Measurements from ENCODE around the gene FILIP1L.
A peak's percentile ranks its signal among the peaks of the same experiment; 100 is the strongest.

FILIP1L gene

DNA sequence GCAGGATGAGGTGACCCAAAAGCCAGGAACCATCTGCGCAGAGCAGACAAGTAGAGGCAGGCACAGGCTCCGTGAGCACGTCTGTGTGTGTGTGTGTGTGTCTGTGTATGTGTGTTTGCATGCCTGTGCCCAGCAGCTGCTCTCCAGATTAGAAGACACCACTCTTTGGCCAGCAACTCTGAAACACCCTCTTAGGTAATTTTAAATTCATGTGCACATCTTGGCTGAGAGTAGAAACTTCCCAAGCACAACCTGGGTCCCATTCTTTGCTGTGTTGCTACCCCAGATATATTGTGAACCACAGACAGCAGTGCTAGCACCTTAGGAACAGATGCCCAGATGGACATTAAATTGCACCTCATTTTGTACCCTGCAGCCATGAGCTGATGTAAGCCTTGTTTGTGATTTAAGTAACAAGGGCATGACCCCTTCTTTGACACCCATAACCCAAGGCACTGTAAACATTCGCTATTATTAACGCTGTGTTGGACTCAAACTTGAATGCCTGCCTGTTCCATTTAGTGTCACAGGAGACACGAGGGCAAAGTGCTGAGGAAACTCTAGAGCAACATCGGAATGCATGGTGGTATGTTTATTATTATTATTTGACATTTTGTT, at the start of gene FILIP1L:
FILIP1L (minus strand) TSS at position 89 of the 618 bp plus-strand sequence.
- Histone ChIP-seq H3K4me1 (ENCODE audit: insufficient read depth, poor library complexity, severe bottlenecking) (no peaks in the 10 kb centered on the region), H3K27ac (ENCODE audit: poor library complexity, severe bottlenecking) (no peak within 1 kb of the TSS), H3K27me3 (ENCODE audit: insufficient read depth, poor library complexity, severe bottlenecking) (no peaks in the 10 kb centered on the region), H3K4me3 (ENCODE audit: severe bottlenecking) (no peak within 1 kb of the TSS), H3K36me3 (ENCODE audit: low read depth) (no peaks in the 10 kb centered on the region), H3K9me3 (ENCODE audit: severe bottlenecking) (no peaks in the 10 kb centered on the region)
- DNase-seq (ENCODE audit: low spot score) = no peak
- TF ChIP-seq, protein P1, sequence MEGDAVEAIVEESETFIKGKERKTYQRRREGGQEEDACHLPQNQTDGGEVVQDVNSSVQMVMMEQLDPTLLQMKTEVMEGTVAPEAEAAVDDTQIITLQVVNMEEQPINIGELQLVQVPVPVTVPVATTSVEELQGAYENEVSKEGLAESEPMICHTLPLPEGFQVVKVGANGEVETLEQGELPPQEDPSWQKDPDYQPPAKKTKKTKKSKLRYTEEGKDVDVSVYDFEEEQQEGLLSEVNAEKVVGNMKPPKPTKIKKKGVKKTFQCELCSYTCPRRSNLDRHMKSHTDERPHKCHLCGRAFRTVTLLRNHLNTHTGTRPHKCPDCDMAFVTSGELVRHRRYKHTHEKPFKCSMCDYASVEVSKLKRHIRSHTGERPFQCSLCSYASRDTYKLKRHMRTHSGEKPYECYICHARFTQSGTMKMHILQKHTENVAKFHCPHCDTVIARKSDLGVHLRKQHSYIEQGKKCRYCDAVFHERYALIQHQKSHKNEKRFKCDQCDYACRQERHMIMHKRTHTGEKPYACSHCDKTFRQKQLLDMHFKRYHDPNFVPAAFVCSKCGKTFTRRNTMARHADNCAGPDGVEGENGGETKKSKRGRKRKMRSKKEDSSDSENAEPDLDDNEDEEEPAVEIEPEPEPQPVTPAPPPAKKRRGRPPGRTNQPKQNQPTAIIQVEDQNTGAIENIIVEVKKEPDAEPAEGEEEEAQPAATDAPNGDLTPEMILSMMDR (IDR thresholded peaks at IDR 0.05; ENCODE audit: poor library complexity, severe bottlenecking) = no peak
- no peak for ATAC-seq (ENCODE audit: low read depth)

DNA sequence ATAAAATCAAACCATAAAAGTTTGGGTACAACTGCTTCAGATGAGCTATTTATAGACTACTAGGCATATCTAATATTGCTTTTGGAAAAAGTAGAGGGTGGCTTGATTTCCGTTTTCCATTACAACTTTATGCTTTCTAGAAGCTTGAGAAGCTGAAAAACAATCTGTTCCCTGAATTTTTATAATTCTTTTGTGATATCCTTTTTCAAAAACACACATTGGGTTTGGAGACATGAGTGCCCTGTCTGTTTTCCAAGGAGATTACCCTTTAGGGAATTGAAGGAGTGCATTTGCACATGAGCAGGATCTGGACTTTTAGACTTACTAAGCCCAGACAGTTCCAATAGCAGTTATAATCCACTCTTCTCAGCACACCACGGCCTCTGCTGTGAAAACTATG, 49.5 kb upstream of the FILIP1L start:
- ATAC-seq (ENCODE audit: low read depth) (no peak), DNase-seq (ENCODE audit: low spot score) (no peak)
- Histone ChIP-seq H3K27me3 (ENCODE audit: insufficient read depth, poor library complexity, severe bottlenecking) (no peaks in the 10 kb centered on the region), H3K9me3 (ENCODE audit: severe bottlenecking) (no peaks in the 10 kb centered on the region), H3K4me3 (ENCODE audit: severe bottlenecking) (no peak overlapping the region), H3K27ac (ENCODE audit: poor library complexity, severe bottlenecking) (no peak overlapping the region), H3K4me1 (ENCODE audit: insufficient read depth, poor library complexity, severe bottlenecking) (peaks cover 18% of the 10 kb centered on the region), H3K36me3 (ENCODE audit: low read depth) (peaks cover 9% of the 10 kb centered on the region; the same call in 1 of the 2 replicates)
- TF ChIP-seq, protein P1 (IDR thresholded peaks at IDR 0.05; ENCODE audit: poor library complexity, severe bottlenecking) = no peak

DNA sequence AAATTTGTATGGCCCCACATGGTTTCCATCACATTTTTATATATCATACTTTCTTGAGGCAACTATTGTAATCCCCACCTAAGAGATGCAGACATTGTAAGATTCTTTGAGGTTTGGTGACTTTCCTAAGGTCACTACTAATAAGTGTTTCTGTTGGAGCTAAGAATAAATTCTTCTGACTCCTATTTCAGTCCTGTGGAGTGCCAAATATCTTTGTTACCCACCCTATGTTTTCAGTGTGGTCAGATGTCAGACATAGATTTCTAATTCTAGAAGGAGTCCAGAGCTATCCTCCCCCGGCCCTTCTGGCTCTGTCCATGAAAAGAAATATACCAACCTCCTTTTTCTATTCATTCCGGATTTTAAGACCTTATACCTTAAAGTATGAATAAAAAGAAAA, 46.2 kb upstream of the FILIP1L start:
- H3K36me3 ChIP-seq (ENCODE audit: low read depth) = no peaks in the 10 kb centered on the region; the same call in 1 of the 2 replicates
- H3K27ac ChIP-seq (ENCODE audit: poor library complexity, severe bottlenecking) = peak overlapping the region; percentile 82
- no peaks in the 10 kb centered on the region for H3K27me3 ChIP-seq (ENCODE audit: insufficient read depth, poor library complexity, severe bottlenecking)
- H3K9me3 ChIP-seq (ENCODE audit: severe bottlenecking) = peaks cover 5% of the 10 kb centered on the region
- no peak for DNase-seq (ENCODE audit: low spot score)
- peaks cover 27% of the 10 kb centered on the region for H3K4me1 ChIP-seq (ENCODE audit: insufficient read depth, poor library complexity, severe bottlenecking)
- no peak overlapping the region for H3K4me3 ChIP-seq (ENCODE audit: severe bottlenecking)
- ATAC-seq (ENCODE audit: low read depth) = no peak
- TF ChIP-seq, protein P1 (IDR thresholded peaks at IDR 0.05; ENCODE audit: poor library complexity, severe bottlenecking) = no peak

DNA sequence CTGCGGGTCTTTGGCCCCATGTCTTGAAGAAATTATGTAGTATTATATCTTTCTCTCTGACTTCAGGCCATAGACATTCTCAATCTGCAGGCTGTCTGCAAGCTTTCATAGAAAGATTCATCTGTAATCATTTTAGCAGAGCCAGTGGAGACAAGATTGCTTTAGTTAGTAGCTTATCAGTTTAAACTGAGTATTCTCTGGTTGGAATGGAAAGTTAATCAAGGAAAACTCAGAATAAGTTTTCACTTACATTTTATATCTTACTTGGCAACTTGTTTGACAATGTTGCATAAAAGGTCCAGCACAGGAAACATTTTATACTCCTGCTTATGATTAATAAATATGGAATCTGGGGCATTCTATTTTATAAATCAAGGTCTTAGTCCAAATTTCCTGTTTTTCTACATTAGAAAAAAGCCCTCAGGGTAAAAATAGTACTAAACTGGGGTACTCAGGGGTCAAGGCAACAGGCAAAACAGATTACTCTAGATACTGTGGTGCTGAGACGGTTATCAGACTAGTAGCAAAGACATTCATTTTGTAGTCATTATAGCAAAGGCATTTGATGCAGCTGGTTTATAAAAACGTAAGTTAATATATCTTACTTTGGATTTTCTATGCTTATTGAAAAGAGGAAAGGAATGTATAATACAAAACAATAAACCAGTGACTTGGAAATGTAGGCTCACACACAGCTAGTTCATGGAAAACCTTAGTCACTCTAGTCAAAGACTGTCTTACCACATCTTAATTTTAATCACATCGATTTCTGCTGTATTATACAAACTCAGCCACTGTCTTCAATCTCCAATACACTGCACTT, 45.2 kb upstream of the FILIP1L start:
- peak; percentile 83 for ATAC-seq (ENCODE audit: low read depth)
- H3K36me3 ChIP-seq (ENCODE audit: low read depth) = no peaks in the 10 kb centered on the region; the same call in 1 of the 2 replicates
- no peak for DNase-seq (ENCODE audit: low spot score)
- H3K27ac ChIP-seq (ENCODE audit: poor library complexity, severe bottlenecking) = peak overlapping the region; percentile 82
- no peak overlapping the region for H3K4me3 ChIP-seq (ENCODE audit: severe bottlenecking)
- peaks cover 8% of the 10 kb centered on the region for H3K9me3 ChIP-seq (ENCODE audit: severe bottlenecking)
- H3K27me3 ChIP-seq (ENCODE audit: insufficient read depth, poor library complexity, severe bottlenecking) = no peaks in the 10 kb centered on the region
- H3K4me1 ChIP-seq (ENCODE audit: insufficient read depth, poor library complexity, severe bottlenecking) = peaks cover 27% of the 10 kb centered on the region
- TF ChIP-seq, protein P1 (IDR thresholded peaks at IDR 0.05; ENCODE audit: poor library complexity, severe bottlenecking) = no peak
